Fibroblast of lung (primary cell): ENCODE results near the gene ZNF655.

ENCODE experiments used
- CTCF ChIP-seq, 2 donors: IDR thresholded peaks in 1 of 2; conservative IDR thresholded peaks in 1 of 2; 1 replicate in 1 of 2; 2 replicates in 1 of 2; pipeline ENCODE4 v1.5.1; 2011 to 2012; ENCODE audit warnings: low read length in 2 of 2, control low read depth in 1 of 2, inconsistent platforms in 1 of 2, low read depth in 1 of 2, mild to moderate bottlenecking in 1 of 2
- EZH2 ChIP-seq: IDR thresholded peaks from 2 replicates; pipeline ENCODE4 v1.5.1; 2012; ENCODE audit warnings: low read length, control low read depth, mild to moderate bottlenecking; ENCODE audit errors: missing control alignments

- TF ChIP-seq EZH2 (no peak), CTCF (conservative IDR thresholded peaks at IDR 0.05 in 1 of 2, IDR thresholded peaks at IDR 0.05 in 1 of 2; ENCODE audit: low read depth in 1 of 2, low read length in 2 of 2) (no peak)
These were observed 3.5 kb upstream of the ZNF655 start for GRCh38 chr7:99554939-99555338.
